Stomach (tissue), 4 donors: ENCODE results near the gene BRPF1.

Experiments
- EP300 ChIP-seq: sonication (generic); formaldehyde crosslinking; IDR thresholded peaks from one replicate; pipeline ENCODE4 v1.6.1; 2017; ENCODE audit warnings: antibody characterized with exemption
- POLR2A ChIP-seq, 4 donors: fragments of 450-650 bp; IDR thresholded peaks; one replicate each; pipeline ENCODE4 v1.6.1; 2016; ENCODE audit warnings: antibody characterized with exemption in 4 of 4, control low read depth in 2 of 4, mild to moderate bottlenecking in 1 of 4, moderate library complexity in 1 of 4
- POLR2AphosphoS5 ChIP-seq, 3 donors: sonication (generic); formaldehyde crosslinking; IDR thresholded peaks; one replicate each; pipeline ENCODE4 v1.6.1; 2016; ENCODE audit warnings: antibody characterized with exemption in 3 of 3
- TF ChIP-seq, protein P1 (sequence below), 7 experiments: fragments of 450-650 bp in 4 of 7; fragments of 200-600 bp in 3 of 7; sonication (generic) in 3 of 7; IDR thresholded peaks; one replicate each; pipeline ENCODE4 v1.5.1; 2016 to 2019; ENCODE audit warnings: antibody characterized with exemption in 7 of 7, control low read depth in 2 of 7, mild to moderate bottlenecking in 1 of 7

DNA sequence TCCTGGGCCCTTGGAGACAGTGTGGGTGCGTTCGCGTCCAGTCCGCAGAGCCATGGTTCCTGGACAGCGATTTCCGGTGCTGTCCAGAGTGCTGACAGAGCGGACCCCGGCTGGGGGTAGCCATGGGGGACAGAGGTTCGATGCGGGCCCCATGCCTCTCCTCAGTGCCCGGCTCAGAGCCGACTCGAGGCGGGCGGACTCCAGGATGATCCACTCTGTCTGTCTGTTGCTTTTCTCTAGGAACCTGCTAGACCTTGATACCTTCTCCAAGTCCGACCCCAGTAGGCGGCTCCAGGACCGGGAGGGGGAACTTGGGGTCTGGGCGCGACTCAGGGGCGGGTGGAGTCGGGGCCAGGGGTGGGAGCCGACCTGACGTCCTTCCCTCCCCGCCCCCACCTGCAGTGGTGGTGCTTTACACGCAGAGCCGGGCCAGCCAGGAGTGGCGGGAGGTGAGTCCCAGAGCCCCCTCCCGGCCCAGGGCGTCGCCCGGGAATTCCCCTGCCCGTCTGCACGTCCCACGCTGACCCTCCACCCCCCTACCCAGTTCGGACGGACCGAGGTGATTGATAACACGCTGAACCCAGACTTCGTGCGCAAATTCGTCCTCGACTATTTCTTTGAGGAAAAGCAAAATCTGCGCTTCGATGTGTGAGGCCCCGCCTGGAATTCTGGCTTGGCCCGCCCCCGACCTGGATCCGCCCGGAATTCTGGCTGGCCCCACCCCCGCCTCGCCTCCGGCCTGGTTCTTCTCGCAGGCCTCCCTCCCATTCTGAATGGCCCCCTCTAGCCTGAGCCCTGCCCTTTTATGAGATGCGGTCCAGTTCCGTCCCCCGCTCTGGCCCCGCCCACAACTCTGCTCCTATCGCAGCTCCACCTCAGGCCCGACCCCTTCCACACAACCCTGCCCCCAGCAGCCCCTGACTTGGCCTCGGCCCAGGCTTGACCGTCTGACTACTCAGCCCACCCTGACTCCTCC, 26.9 kb upstream of the BRPF1 start:
- TF ChIP-seq POLR2A (IDR thresholded peaks at IDR 0.05) (no peak), EP300 (no peak), POLR2AphosphoS5 (IDR thresholded peaks at IDR 0.05) (no peak)
- TF ChIP-seq, protein P1, sequence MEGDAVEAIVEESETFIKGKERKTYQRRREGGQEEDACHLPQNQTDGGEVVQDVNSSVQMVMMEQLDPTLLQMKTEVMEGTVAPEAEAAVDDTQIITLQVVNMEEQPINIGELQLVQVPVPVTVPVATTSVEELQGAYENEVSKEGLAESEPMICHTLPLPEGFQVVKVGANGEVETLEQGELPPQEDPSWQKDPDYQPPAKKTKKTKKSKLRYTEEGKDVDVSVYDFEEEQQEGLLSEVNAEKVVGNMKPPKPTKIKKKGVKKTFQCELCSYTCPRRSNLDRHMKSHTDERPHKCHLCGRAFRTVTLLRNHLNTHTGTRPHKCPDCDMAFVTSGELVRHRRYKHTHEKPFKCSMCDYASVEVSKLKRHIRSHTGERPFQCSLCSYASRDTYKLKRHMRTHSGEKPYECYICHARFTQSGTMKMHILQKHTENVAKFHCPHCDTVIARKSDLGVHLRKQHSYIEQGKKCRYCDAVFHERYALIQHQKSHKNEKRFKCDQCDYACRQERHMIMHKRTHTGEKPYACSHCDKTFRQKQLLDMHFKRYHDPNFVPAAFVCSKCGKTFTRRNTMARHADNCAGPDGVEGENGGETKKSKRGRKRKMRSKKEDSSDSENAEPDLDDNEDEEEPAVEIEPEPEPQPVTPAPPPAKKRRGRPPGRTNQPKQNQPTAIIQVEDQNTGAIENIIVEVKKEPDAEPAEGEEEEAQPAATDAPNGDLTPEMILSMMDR (IDR thresholded peaks at IDR 0.05), result no peak
